AG09309 (cell line): ENCODE results near the gene UBE2O.

Source experiments
- DNase-seq: peaks from one replicate; pipeline ENCODE4 v3.0.0-alpha.2; 2010; ENCODE audit warnings: low read depth
- H3K4me3 ChIP-seq: 2 replicates; pipeline ENCODE4 v1.5.1; 2011; ENCODE audit warnings: mild to moderate bottlenecking, low read depth, low read length, moderate library complexity; ENCODE audit not compliant: control insufficient read depth
- CTCF ChIP-seq: IDR thresholded peaks from 2 replicates; pipeline ENCODE4 v1.5.1; 2011; ENCODE audit warnings: mild to moderate bottlenecking, low read depth, low read length, inconsistent platforms; ENCODE audit not compliant: insufficient read depth, control insufficient read depth; ENCODE audit errors: missing control alignments

The UBE2O gene

DNA sequence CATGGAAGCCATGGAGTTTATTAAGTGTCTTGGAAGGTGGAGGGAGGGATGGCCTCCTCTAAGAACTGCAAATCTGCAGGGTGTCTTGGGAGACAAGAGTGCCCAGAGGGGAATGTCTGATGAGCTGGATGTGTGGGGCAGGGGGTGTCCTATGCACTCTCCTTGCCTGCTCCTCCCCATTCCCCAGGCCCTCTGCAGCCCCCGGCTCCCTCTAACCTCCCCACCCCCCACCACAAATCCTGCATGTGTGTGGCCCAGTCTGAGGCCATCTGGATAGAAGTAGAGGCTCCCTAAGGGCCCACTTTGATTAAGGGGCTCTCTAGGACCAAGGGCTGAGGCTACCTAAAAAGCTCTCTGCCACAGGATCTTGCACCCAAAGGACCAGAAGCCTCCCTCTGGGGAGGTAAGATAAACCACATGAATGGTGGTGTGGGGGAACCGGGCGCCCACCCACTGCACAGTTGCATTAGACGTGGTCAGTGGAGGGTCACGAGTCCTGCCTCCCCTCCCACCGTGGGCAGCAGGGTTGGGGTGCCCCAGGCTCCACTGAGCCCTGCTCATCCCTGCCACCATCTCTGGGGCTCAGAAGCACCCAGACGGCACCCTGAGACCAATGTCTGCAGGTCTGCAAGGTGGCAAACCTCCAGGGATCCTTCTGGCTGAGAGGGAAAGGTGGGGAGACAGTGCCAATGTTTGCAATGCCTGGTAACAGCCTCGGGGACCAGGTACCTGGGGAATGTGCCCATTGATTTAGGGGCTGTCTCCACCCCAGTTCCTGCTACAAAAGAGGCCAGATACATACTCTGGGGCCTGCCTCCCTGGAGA, 15.1 kb upstream of the UBE2O start:
- H3K4me3 ChIP-seq: no peak overlapping the region
- no peak for TF ChIP-seq CTCF
- DNase-seq: no peak

- DNase-seq: no peak
- no peak within 1 kb of the TSS for H3K4me3 ChIP-seq
- no peak for TF ChIP-seq CTCF
Measured at GRCh38 chr17:76467366-76467765, 14.4 kb upstream of the UBE2O start, which contains the start of gene AANAT. TSS of gene AANAT (plus strand) at chr17:76467603. CDS start at chr17:76468747, 1,144 bp downstream.

DNA sequence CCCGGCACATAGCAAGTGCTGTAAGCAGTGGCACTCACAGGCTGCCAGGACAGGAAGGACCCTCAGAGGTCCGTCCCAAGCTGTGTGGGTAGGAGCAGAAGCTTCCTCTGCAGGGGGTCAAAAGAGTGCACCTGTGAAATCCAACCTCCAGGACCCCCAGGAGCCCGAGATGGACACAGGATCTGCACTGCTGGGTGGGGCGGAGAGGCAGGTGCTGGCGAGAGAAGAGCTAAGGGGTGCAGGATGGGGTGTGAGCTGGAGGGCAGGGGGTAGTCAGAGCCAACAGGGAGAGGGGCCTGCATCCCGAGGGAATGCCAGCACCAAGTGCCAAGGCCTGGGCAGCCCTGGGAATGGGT, 13.8 kb upstream of the UBE2O start:
- no peak for DNase-seq
- no peak for TF ChIP-seq CTCF
- no peak overlapping the region for H3K4me3 ChIP-seq

DNA sequence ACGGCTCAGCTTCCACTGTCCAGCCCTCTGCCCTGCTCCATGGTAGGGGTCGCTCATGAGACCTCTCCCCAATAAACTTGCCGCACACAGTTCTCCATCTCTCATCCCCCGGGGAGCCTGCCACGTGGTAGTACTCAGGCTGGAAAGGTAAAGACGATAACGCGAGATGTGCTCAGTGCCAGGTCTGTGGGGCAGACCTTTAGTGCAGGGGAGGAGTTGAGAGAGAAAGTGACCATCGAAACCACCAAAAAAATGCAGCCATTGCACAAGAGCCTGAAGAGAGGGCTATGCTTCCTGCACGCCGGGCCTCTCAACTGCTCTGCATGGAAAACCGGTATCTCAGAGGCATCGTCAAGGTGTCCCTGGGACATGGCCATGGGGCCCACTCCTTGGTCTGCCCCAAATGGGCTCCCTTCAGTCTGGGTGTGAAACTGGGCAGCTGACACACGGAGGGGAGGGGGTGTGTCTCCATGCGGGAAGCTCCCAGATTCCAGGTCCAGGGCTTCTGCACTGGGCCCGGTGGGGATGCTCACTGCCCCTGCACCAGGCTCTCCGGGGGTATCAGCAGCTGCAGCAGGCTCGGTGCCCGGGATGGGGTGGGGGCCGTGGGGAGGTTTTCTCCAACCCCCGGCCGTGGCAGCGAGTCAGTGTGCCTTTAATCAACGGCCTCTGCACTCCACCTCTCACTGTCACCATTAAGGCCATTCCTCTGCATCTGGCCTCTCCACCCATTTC, 9.8 kb upstream of the UBE2O start:
- no peak for DNase-seq
- no peak for TF ChIP-seq CTCF
- H3K4me3 ChIP-seq: no peak overlapping the region

- TF ChIP-seq CTCF: no peak
- H3K4me3 ChIP-seq: no peak overlapping the region
- no peak for DNase-seq
Measured at GRCh38 chr17:76461765-76462555, 9.0 kb upstream of the UBE2O start.

GRCh38 chr17:76459674-76460073, 6.7 kb upstream of the UBE2O start:
- H3K4me3 ChIP-seq: no peak overlapping the region
- no peak for DNase-seq
- no peak for TF ChIP-seq CTCF
